Renal pelvis (tissue), 4 donors: Measurements from ENCODE around the gene RGS16. TPM values are rescaled to one million over a fixed set of nuclear protein-coding genes. Genes with fewer than 3 reads are reported as not detected.

Source experiments
- DNase-seq: peaks from one replicate; pipeline ENCODE4 v3.0.0-alpha.2; 2013
- polyA plus RNA-seq, 3 donors: library from polyadenylated mRNA; unstranded; fragments of 120-200 nt; gene quantifications; one replicate each; pipeline ENCODE4 v1.2.1, GENCODE V29; 2013; ENCODE audit not compliant: insufficient read length in 3 of 3

Gene RGS16
- polyA plus RNA-seq, 3 donors, result 1.0 to 1.8 (median 1.0) TPM

GRCh38 chr1:182610606-182611194, 6.5 kb upstream of the RGS16 start:
- no peak for DNase-seq

GRCh38 chr1:182608845-182609610, 4.8 kb upstream of the RGS16 start:
- no peak for DNase-seq

- DNase-seq, result no peak
Measured at GRCh38 chr1:182608236-182608635, 4.0 kb upstream of the RGS16 start.

GRCh38 chr1:182607566-182607965, 3.4 kb upstream of the RGS16 start:
- DNase-seq, result no peak

- no peak for DNase-seq
Measured at GRCh38 chr1:182603646-182604174, 479 bp downstream of the RGS16 start.

- no peak for DNase-seq
Measured at GRCh38 chr1:182602935-182603645, 1.1 kb downstream of the RGS16 start.

- DNase-seq, result no peak
Measured at GRCh38 chr1:182601913-182602312, 2.3 kb downstream of the RGS16 start.

- peak; percentile 78 for DNase-seq
Measured at GRCh38 chr1:182601416-182601786, 2.8 kb downstream of the RGS16 start.

- no peak for DNase-seq
Measured at GRCh38 chr1:182600745-182601415, 3.3 kb downstream of the RGS16 start.

- DNase-seq, result no peak
Measured at GRCh38 chr1:182600036-182600713, 4.0 kb downstream of the RGS16 start.

GRCh38 chr1:182599339-182599738, 4.8 kb downstream of the RGS16 start:
- no peak for DNase-seq

- DNase-seq, result no peak
Measured at GRCh38 chr1:182598296-182598695, 5.9 kb downstream of the RGS16 start.

GRCh38 chr1:182596934-182597333, 7.3 kb downstream of the RGS16 start:
- DNase-seq, result no peak

GRCh38 chr1:182595641-182596240, 8.4 kb downstream of the RGS16 start:
- DNase-seq, result no peak

- DNase-seq, result no peak
Measured at GRCh38 chr1:182589931-182590330, 14.3 kb downstream of the RGS16 start.

GRCh38 chr1:182589520-182589919, 14.7 kb downstream of the RGS16 start:
- no peak for DNase-seq

GRCh38 chr1:182588500-182589396, 15.4 kb downstream of the RGS16 start, which contains the start of gene RNASEL:
Gene RNASEL (minus strand): TSS chr1:182589256. CDS start chr1:182586806, 2,450 bp downstream.
- DNase-seq, result peak; percentile 68

- DNase-seq, result no peak
Measured at GRCh38 chr1:182587666-182588499, 16.3 kb downstream of the RGS16 start.

GRCh38 chr1:182587093-182587492, 17.1 kb downstream of the RGS16 start:
- DNase-seq, result no peak
